Activated T-cell treated with anti-CD3 and anti-CD28 coated beads for 48 hours (primary cell): ENCODE data around the gene NAT16.
A peak's percentile ranks its signal among the peaks of the same experiment; 100 is the strongest.
"Not testable (repeated sequence)": the region's sequence is repeated elsewhere in the genome, so short reads cannot be mapped to it uniquely, and the experiment has no call there.

Experiments used
- DNase-seq: peaks from one replicate; pipeline ENCODE4 v3.0.0-alpha.2; 2020; ENCODE audit warnings: low read depth

NAT16 gene

DNA sequence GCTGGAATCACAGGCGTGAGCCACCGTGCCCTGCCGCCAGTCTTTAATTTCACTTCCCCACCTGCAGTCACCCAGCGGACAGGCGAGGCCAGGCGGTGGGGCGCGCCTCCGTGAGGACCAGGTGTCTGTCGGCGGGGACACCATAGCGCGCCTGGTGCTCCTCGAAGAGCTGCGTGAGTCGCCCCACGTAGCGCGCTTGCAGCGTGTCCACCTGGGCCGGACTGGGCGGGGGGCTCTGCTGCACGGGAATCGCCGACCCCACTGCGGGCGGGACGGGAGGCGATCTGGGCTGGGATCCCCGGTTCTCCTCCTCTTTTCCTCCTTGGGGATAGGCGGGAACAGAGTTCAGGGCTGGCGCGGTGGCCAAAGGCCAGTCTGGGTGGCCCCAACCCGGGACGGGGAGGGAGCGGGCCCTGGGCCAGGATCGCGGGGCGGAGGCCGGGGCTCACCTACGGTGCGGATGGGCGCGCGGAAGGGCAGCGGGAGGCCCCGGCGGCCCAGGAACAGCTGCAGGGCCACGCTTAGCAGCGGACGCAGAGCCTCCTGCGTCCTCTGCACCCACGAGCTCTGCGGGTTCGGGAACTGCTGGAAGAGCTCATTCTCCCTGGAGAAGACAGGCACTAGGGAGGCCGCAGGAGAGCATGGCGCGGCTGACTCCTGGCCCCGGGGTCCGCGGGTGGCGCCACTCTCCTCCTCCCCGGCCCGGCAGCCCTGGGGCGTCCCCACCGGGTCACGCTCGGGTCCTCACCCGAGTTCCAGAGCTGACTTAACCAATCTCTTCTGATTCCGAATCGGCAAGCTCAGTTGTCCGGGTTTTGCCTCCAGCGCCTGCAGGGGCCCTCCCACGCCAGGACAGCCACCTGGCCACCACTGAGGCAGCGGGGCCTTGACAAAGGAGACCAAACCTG is 21.9 kb upstream of the NAT16 start:
- DNase-seq = no peak

DNA sequence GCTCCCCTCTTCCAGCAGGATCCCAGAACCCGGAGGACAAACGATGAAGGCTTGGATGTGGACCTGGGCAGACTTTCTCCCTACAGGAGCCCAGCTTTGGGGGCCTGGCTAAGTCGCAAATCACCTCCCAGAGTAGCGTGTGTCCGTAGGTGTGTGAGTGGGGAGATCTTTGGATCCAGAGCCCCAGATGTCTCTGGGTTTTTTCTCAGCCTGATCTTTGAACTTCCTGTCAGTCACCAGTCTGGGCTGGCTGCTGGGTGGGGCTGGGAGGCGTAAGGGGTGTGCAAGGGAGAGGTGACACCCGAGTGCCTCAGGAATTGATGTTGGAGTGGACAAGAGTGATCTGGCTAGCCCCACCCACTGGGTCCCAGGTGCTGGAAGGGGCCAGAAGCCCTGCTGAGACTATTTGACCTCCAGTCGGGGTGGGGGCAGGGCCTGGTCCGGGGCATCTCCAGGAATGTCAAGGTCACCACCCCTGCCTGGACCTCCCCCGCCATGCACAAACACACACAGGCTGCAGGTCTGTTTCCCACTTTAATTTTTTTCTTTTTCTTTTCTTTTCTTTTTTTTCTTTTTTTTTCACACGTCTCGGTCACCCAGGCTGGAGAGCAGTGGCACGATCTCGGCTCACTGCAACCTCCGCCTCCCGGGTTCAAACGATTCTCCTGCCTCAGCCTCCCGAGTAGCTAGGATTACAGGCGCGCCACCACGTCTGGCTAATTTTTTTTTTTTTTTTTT is 20.9 kb upstream of the NAT16 start, which contains the start of gene MOGAT3:
Gene MOGAT3 (minus strand): TSS at position 175 of the 738 bp plus-strand sequence. CDS start 182 bp downstream, outside the sequence.
- no peak for DNase-seq

DNA sequence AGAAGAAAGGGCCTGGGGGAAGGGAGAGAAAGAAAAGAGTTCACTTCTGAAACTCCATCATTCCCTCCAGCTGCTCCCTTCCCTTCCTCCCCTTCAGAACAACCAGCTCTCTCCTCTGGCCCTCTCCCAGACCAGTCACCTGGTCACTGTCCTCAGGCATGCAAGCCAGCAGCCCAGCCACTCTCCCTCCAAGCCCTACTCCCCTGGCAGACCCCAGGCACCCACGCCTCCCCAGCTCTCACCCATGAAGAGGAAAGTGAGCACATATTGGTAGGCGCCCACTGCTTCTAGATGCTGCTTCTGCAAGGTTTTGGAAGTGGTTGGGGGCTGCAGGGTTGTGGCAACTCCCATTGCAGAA is 20.4 kb upstream of the NAT16 start:
- DNase-seq = no peak

DNA sequence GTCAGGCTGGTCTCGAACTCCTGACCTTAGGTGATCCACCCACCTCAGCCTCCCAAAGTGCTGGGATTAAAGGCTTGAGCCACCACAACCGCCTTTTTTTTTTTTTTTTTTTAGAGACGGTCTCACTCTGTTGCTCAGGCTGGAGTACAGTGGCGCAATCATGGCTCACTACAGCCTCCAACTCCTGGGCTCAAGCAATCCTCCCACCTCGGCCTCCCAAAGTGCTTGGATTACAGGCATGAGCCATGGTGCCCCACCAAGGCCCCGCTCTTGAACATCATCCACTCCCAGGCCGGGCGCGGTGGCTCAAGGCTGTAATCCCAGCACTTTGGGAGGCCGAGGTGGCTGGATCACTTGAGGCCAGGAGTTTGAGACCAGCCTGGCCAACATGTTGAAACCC is 19.4 kb upstream of the NAT16 start:
- DNase-seq = not testable (repeated sequence)

DNA sequence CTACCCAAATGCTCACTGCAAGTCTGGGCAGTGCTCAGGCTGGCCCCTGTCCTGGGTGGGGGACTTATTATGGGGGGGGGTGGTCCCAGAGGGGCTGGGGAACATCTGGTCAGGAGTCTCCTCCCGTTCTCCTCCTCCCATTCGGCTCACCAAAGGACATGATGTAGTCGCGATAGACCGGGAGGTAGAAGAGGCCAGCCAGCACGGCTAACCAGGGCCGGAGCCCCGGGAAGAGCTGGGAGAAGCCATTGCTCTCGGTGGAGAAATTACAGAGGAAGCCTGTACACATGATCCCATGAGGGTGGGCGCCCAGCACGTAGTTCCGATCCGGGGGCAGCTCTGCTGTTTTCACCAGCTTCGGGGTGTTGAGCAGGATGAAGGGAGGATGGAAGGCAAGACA is 18.4 kb upstream of the NAT16 start:
- no peak for DNase-seq

DNA sequence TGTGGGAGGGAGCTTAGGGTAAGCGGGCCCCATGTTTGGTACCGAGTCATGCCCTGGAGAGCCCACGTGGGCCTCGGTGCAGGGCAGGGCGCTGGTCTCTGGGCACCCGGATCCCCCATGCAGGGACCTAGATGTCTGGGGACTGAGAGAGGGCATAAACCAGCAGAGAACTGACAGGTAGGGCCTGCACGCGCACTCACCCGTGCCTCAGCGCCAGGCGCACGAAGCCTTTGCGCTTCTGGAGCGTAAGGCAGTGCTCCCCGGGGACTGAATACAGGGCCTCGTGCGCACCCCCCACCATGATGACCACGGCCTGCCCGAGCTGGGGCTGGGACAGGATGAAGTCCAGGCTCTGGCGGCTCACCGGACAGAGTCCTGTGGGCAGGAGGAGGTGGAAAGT is 17.9 kb upstream of the NAT16 start:
- no peak for DNase-seq

DNA sequence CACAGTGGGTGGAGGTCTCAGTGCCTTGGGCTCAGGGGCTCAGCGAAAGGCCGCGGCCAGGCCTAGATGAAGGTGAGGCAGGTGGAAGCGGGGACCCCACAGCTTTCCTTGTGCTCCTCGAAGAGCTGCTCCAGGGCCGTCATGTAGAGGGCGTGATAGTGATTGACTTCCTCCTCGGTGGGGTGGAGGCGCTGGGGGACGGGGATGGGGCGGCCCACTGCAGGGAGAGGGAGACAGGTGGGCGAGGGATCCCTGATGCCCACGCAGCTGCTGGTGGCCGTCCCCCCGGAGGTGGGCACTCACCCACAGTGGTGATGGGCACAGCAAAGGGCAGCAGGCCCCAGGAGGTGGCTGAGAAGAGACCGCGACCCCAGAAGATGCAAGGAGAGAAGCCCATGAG is 15.8 kb upstream of the NAT16 start:
- no peak for DNase-seq

DNA sequence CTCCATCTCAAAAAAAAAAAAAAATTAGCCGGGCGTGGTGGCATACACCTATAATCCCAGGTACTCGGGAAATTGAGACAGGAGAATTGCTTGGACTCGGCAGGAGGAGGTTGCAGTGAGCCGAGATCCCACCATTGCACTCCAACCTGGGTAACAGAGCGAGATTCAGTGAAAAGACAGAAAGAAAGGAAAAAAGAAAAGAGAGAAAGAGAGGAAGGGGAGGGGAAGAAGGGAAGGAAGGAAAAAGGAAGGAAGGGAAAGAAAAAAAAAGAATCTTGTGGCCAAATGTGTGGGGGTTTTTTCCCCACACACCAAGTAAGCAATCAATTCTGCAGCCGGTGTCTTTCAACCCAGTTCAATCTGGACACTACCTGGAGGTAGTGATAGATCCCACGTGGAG is 9.0 kb upstream of the NAT16 start:
- DNase-seq = no peak

DNA sequence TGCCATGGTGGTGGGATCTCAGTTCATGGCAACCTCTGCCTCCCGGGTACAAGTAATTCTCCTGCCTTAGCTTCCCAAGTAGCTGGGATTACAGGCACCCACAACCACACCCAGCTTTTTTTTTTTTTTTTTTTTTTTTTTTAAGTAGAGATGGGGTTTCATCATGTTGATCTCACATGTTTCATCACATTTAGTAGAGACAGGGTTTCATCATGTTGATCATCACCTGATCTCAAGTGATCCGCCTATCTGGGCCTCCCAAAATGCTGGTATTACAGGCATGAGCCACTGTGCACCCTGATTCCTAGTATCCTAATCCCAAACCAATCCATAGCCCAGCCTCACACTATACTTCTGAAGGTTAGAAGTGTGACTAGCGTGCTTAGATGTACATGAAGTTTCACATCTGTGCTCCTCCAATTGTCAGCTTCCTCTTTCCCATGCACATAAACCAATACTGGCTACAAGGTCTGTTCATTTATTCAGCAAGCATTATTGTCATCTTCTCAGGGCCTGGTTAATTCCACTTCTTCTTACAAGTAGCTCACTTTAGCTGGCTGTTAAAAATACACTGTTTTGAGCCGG is 6.8 kb upstream of the NAT16 start:
- DNase-seq = no peak

DNA sequence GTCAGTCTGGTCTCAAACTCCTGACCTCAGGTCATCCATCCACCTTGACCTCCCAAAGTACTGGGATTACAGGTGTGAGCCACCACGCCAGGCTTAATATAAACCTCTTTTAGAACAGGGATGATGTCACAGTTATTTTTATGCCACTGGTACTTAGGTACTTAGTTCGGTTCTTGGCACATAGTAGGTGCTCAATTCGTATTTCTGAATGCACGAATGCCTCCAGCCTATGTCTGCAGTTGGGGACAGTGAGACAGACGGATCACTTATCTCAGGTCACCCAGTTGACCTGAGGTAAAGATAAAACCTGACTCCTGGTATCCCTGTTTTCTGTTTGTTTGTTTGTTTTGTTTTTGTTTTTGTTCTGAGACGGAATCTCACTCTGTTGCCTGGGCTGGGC is 6.1 kb upstream of the NAT16 start:
- no peak for DNase-seq

DNA sequence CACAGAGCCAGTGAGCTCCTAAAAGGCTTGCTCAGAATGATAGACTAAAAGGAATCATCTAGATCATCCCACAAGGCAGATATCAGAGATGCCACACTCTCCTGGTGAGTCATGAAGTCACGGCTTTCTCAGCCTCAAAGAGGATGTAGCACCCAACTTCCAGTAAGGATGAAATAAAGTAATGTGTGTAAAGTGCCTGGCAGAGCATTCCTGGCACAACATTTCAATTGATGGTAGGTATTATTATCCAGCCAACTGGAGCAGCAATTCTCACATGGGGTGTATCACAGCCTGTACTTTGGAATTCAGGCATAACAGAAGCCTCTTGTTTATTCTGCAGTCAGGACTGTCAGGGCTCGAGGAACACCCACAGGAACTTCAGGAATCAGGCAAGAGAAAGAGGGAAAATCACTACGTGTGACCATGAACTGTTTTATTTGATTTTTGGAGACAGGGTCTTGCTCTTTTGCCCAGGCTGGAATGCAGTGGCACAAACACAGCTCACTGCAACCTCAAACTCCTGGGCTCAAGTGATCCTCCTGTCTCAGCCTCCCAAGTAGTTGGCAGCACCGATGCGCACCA is 5.3 kb upstream of the NAT16 start:
- no peak for DNase-seq

DNA sequence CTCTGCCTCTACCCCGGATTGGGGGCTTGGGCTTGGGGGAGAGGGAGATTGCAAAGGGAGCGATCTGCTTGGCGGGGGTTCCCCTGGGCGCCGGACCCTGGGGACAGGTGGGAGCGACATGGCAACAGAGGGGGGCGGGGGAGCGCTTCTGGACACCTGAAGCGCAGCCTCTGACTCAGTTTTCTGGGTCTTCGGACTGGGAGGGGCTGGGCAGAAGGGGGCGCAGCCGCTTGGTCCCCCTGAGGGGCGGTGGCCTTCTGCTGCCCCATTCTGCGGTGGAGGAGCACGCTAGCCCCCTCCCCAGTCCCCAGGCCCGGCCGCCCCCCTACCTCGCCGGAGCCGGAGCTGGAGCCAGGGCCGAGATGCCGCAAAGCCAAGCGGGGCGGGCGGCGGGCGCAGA is 380 bp downstream of the NAT16 start:
- DNase-seq = no peak

DNA sequence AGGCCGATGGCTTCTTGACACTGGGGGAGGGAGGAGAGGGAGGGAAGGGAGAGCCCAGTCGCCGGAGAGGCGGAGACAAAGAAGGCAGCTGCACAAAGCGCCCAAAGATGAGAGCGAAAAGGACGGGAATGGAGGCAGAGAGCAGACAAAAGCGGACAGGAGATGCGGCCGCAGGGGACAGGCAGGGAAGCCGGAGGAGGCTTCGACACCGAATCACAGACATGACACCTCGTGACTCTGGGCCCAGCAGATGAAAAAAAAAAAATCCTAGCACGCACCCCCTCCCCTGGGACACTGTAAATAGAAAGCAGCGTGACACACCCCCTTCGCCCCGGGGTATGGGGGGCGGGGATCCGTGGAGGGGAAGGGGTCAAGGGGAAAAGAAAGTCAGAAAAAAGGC is 976 bp downstream of the NAT16 start:
- no peak for DNase-seq

DNA sequence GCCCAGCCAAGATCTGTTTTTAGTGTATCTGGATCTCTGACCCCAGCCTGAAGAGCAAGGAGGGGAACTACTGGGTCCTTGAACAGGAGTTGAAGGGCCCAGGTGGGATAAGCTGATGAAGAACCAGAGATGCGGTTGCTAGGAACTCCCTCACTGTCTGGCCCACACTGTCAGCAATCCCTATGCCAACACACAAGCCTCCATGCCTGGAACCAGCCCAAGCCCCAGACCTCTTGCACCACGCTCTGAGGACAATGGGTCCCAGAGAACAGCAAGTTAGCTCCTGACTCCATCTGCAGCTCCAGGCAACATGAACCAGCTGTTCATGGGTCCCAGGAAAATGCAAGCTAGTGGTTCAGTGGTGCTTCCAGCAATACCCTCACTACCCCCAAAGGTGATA is 2.4 kb downstream of the NAT16 start:
- no peak for DNase-seq

DNA sequence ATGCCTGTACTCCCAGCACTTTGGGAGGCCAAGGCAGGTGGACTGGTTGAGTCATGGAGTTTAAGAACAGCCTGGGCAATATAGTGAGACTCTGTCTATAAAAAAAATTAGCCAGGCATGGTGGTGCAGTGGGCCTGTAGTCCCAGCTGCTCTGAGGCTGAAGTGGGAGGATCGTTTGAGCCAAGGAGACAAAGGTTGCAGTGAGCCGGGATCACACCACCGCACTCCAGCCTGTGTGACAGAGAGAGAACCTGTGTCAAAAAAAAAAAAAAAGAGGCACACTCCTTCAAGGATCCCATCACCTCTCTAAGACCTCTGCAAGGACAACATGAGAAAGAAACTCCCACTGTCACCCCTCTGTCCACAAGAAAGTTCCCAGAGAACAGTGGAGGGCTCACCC is 4.4 kb downstream of the NAT16 start:
- DNase-seq = no peak

DNA sequence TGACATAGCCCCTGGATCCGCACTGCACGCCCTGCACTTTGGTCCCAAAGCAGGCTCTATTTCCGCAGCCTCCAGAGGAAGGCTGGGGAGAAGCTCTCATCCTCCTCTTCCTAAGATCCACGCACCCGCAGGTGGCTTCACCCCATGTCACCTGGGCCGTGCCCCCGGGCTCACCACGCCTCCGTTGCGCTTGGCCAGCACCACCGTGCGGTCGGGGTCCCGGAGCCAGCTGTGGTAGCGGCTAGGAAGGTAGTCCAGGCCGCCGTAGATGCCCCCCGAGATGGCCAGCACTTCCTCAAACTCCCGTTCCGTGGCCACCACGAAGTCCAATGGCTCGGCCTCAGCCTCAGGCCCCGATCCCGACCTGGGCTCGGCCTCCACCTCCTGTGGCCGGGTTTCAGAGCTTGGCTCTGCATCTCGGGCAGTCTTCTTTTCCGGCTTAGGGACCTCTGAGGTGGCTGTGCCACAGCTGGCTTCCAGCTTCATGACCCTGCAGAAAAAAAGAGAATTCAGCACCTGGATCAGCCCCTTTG is 5.7 kb downstream of the NAT16 start:
- DNase-seq = no peak

DNA sequence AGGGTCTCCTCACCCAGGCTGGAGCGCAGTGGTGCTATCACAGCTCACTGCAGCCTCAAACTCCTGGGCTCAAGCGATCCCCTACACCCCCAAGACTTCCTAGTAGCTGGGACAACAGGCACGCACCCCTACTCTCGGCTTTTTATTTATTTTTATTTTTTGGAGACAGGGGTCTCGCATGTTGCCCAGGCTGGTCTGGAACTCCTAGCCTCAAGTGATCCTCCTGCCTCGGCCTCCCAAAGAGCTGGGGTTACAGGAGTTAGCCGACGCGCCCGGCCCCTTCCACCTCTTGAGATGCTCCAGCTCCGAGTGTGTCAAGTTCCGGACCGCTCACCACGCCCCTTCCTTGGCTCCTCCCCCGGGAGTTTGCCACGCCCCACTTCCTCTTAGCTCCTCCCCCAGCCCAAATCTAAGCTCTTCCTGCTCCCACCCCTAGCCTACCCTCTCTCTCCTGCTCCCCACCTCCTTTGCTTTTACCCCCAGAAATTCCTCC is 6.3 kb downstream of the NAT16 start:
- DNase-seq = peak; percentile 71

DNA sequence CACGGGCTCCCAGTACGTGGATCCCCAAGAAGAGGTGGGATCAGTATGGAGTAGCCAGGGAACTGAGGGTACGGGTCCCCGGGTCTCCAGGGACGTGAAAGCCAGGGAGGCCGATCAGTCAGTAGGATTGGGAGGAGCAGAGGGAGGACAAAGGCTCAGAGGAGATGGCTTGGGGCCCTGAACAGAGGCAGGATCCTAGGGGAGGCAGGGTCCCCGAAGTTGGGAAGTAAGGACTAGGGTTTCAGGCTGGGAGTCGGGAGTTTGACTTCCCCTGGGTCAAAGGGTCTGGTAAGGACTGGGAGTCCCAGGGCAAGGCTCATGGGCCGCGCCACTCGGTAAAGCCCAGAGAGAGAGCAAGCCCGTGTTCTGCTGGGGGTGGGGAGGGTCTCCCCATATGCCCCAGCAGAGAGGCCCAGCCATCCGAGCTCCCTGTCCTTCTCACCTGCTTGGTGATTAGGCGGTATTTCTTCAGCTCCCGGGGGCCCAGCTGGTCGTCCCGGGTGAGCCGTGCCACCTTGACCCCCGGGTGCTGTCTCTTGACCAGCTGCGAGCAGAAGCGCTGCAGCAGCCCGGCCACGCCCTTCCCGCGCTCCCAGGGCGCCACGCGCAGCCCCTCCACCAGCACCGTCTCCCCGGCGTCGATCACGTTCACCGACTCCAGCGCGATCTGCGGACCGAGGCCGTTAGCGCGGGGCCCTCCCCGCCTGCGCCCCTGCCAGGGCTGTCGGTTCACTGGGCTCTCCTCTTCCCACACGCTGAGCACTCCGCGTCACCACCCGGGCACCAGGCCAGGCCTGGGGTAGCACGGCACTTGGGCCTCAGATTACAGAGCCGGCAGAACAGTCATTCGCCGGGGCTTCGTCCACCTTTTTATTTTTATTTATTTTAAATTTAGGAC is 7.0 kb downstream of the NAT16 start:
- no peak for DNase-seq

DNA sequence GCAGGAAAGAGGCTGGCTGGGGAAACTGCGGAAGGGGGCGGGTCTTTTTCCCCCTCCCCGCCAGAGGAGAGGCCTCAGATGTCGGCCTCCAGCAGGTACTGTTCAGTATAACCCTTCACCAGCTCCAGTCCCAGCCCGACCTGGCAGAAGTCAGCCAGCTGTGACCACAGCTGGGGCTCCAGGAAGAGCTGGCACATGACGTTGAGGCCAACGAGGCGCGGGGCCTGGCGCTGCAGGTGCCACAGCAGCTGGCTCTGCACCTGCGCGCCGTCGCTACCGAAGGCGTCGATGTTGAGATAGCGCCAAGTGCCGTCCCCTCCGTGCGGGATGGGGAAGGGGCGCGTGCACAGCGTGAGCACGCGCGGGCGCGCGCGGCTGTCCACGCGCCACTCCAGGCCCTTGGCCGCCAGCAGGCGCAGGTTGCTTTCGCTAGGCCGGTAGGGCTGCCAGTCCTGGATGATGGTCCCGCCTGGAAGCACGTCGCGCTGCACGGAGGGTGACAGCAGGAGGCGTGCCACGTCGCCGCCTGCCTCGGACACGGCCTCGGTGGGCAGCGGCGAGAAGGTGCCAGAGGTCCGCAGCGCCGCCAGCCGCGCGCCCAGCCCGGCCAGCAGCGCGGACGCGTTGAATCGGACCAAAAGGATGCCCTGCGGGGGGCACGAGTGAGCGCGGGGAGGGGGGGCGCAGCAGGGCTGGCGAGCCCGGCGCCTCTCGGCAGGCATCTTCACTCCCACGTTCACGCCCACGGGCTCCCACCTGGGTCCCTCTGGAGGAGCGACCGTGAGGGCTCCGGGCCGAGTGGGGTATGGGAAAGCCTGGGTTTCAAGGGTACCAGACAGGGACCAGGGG is 7.9 kb downstream of the NAT16 start:
- DNase-seq = no peak

DNA sequence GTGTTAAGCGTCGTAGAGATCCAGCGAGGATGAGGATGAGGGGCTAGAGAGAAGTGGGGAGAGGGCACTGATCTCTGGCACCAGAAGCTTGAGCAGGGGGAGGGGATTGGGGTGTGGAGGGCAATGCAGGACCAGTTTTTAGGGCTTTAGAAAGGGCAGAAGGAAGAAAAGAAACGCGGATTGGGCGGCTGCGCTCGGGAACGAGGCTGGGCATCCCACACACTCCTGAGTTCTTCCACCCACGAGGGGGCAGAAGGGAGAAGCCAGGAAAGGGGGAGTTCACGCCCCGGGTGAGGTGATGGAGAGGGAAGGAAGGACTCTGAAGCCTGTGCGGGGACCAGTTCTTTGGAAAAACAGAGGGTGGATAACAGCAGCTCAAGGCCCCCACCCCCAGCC is 8.7 kb downstream of the NAT16 start:
- DNase-seq = no peak
